Raji (cell line): ENCODE data around the gene TPRG1L.

Source experiments
- POLR2A ChIP-seq: IDR thresholded peaks from 2 replicates; pipeline ENCODE4 v1.6.1; 2011; ENCODE audit warnings: low read depth, low read length, control low read depth; ENCODE audit not compliant: insufficient read depth

Gene TPRG1L

GRCh38 chr1:3631320-3632260 is 6.8 kb downstream of the TPRG1L start:
- TF ChIP-seq POLR2A, result no peak

GRCh38 chr1:3632298-3632697 is 7.5 kb downstream of the TPRG1L start:
- TF ChIP-seq POLR2A, result no peak

GRCh38 chr1:3632716-3633343 is 8.0 kb downstream of the TPRG1L start:
- TF ChIP-seq POLR2A, result no peak

DNA sequence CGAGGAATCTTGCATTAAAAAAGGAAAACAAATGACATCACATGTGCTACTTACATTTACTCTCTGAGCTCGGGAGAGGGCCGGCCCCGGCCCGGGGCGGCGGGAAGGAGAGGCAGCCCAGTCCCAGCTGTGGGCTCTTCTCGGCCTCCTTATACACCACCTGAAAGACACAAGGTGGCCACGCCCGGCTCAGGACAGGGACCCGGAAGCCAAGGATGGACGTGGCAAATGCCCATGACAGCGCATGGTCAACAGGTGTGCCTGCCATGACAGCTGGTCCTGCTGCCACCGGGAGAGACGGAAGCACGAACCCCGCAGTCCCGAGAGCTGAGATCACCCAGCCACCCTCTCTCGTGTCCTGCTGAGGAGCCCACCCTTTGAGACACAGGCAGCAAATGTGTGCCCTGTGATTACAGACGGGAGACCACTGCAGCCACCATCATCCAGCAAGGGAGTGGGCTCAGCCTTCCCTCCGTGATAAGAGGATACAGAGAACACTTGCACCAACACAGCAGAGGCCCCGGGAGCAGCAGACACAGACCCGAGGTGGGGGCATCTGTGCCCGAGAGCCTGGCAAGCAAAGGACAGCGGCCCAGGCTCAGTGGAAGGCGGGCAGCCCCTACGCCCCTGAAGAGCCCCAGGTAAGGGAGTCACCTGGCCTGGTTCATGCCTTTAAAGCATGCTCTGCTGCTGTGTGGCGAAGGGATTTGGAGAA is 8.7 kb downstream of the TPRG1L start:
- no peak for TF ChIP-seq POLR2A

DNA sequence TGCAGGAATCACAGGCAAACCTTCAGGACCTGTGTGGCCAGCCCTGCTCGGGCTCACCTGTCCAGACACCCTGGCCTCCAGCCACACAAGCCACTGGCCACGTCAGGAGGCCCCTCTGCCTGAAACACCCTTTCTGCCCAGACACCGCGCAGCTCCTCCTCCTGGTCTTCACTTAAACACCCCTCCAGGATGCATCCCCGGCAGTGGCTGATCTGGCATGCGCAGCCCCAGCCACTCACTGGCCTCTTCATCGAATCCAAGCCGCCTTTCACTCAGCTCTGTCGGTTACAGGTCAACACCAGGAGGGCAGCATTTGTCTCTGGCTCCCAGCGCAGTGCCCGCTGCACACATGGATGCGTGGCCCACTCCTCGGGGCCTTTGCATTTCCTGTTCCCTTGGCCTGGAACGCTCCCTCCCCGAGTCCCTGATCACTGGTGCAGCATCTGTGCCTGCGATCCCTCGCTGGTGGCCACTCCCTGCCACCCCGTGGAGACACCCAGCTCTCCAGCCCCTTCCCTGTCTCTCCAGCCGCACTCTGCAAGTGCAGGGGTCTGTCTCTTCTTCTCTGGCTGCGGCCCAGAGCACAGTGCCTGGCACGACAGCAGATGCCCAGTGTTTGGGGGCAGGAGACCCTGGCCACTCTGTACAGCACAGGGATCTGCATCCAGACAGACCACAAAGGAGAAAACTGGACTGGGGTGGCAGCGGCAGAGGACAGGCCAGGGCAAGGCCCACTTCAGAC is 9.4 kb downstream of the TPRG1L start:
- no peak for TF ChIP-seq POLR2A

DNA sequence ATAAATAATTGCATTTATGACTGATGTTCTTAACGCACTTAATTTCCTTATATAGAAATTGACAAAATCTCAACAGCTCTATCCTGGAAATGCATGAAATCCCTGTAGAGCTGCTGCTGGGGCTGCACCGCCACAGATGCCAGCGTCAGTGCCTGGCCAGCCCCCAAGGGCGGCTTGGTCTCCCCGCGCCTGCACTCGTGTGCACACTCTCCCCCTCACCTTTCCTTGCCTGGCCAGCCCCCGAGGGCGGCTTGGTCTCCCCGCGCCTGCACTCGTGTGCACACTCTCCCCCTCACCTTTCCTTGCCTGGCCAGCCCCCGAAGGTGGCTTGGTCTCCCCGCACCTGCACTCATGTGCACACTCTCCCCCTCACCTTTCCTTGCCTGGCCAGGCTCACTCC is 11.3 kb downstream of the TPRG1L start:
- no peak for TF ChIP-seq POLR2A

GRCh38 chr1:3636531-3636930 is 11.7 kb downstream of the TPRG1L start:
- TF ChIP-seq POLR2A, result no peak

- TF ChIP-seq POLR2A, result no peak
These were observed 13.2 kb downstream of the TPRG1L start for GRCh38 chr1:3638027-3638426.

- TF ChIP-seq POLR2A, result no peak
These were observed 13.9 kb downstream of the TPRG1L start for GRCh38 chr1:3638676-3639075.

GRCh38 chr1:3639397-3639911 is 14.6 kb downstream of the TPRG1L start:
- TF ChIP-seq POLR2A, result no peak

- no peak for TF ChIP-seq POLR2A
These were observed 15.5 kb downstream of the TPRG1L start for GRCh38 chr1:3640121-3640837.

DNA sequence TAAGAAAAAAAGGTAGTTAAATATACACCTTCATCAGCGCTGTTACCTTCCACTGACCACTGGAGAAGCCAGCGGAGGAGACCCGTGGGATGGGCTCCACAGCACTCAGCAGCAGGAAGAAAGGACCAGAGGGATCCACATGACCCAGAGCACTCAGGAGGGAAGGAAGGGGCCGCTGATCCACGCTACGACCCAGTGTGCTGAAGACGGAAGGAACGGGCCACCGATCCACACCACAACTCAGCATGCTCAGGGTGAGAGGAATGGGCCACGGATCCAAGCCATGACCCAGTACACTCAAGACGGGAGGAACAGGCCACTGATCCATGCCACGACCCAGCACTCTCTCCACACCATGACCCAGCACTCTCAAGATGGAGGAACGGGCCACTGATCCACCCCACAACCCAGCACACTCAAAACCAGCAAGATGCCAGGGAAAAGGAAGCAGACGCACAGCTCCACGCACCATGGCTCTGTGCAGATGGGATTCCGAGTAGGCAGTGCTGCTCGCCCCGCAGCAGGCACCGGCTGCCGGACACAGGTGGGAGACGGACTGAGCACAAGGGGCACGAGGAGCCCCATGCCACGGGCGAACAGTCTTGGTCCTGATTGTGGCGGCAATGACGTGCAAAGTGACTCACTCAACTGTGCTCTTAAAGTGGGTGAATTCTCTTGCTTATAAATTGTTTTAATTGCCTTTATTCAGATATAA is 16.4 kb downstream of the TPRG1L start:
- no peak for TF ChIP-seq POLR2A

- no peak for TF ChIP-seq POLR2A
These were observed 17.0 kb downstream of the TPRG1L start for GRCh38 chr1:3641816-3642215.
